H1 (cell line): Measurements from ENCODE around the gene SBK1. TPM values are rescaled to one million over a fixed set of nuclear protein-coding genes. Genes with fewer than 3 reads are reported as not detected.

Experiments
- CTCF ChIA-PET: fragments of 300-600 bp; sonication (Branson Sonifier 250); formaldehyde crosslinking; loops from one replicate; lab custom pipeline; 2021; ENCODE audit not compliant: partially characterized antibody; lab: Charles Lee
- POLR2A ChIA-PET: fragments of 300-600 bp; sonication (Branson Sonifier 250); formaldehyde crosslinking; loops from one replicate; lab custom pipeline; 2021; ENCODE audit warnings: inconsistent platforms; ENCODE audit not compliant: partially characterized antibody; lab: Charles Lee
- DNase-seq, 2 experiments: peaks; one replicate each; pipeline versions ENCODE4 v3.0.0 to v3.0.0-alpha.2; 2010 to 2022; ENCODE audit warnings: low spot score in 2 of 2, low read depth in 1 of 2, mixed read lengths in 1 of 2
- FAIRE-seq: peaks from 2 replicates; lab custom pipeline; 2011; peaks lifted over from hg19 to GRCh38; lab: Jason Lieb, UNC
- H2AFZ ChIP-seq: 2 replicates; pipeline ENCODE4 v1.8.1; 2012; ENCODE audit warnings: low read length, inconsistent platforms
- H2AK5ac ChIP-seq: 2 replicates; pipeline ENCODE4 v1.6.1; 2013; ENCODE audit warnings: low read depth, low read length
- H2BK120ac ChIP-seq: replicated peaks from 2 replicates; pipeline ENCODE3; 2013; ENCODE audit warnings: low read depth, low read length, inconsistent platforms
- H2BK12ac ChIP-seq: 2 replicates; pipeline ENCODE4 v1.6.1; 2013; ENCODE audit warnings: low read depth, low read length
- H2BK15ac ChIP-seq: 2 replicates; pipeline ENCODE4 v1.6.1; 2013; ENCODE audit warnings: low read length
- H2BK20ac ChIP-seq: 2 replicates; pipeline ENCODE4 v1.6.1; 2013; ENCODE audit warnings: low read length
- H2BK5ac ChIP-seq: 2 replicates; pipeline ENCODE4 v1.6.1; 2013; ENCODE audit warnings: low read depth, low read length
- H3K14ac ChIP-seq: 2 replicates; pipeline ENCODE4 v1.6.1; 2013; ENCODE audit warnings: inconsistent platforms; ENCODE audit not compliant: insufficient read length
- H3K18ac ChIP-seq: 2 replicates; pipeline ENCODE4 v1.6.1; 2013; ENCODE audit warnings: low read length; ENCODE audit errors: extremely low read depth
- H3K23ac ChIP-seq: 2 replicates; pipeline ENCODE4 v1.6.1; 2013; ENCODE audit warnings: inconsistent platforms; ENCODE audit not compliant: insufficient read length
- H3K23me2 ChIP-seq: 2 replicates; pipeline ENCODE4 v1.6.1; 2013; ENCODE audit warnings: low read depth, low read length
- H3K27ac ChIP-seq: 2 replicates; pipeline ENCODE4 v1.6.1; 2011; ENCODE audit warnings: low read depth, low read length, inconsistent platforms
- H3K27me3 ChIP-seq, 4 experiments: replicated peaks in 1 of 4; 1 replicate in 1 of 4; 2 replicates in 3 of 4; pipeline versions ENCODE4 v1.6.1 to v1.8.1; 2011 to 2013; ENCODE audit warnings: low read length in 3 of 4, mild to moderate bottlenecking in 3 of 4, inconsistent platforms in 2 of 4, mixed read lengths in 2 of 4, moderate library complexity in 1 of 4; ENCODE audit not compliant: control insufficient read depth in 3 of 4, insufficient read depth in 3 of 4; ENCODE audit errors: extremely low read depth in 1 of 4
- H3K36me3 ChIP-seq, 4 experiments: 2 replicates each; pipeline versions ENCODE4 v1.6.1 to v1.8.1; 2011 to 2013; ENCODE audit warnings: mild to moderate bottlenecking in 4 of 4, low read length in 3 of 4, moderate library complexity in 2 of 4, control low read depth in 1 of 4, inconsistent platforms in 1 of 4; ENCODE audit not compliant: insufficient read depth in 4 of 4, control insufficient read depth in 2 of 4
- H3K4ac ChIP-seq: replicated peaks from 2 replicates; pipeline ENCODE3; 2013; ENCODE audit warnings: low read length, low read depth, mixed read lengths, inconsistent platforms; ENCODE audit not compliant: insufficient read length
- H3K4me1 ChIP-seq, 4 experiments: replicated peaks in 1 of 4; 1 replicate in 1 of 4; 2 replicates in 3 of 4; pipeline versions ENCODE4 v1.6.1 to v1.8.1; 2011 to 2013; ENCODE audit warnings: low read length in 3 of 4, inconsistent platforms in 2 of 4, mixed read lengths in 1 of 4; ENCODE audit not compliant: insufficient read depth in 4 of 4, control insufficient read depth in 3 of 4
- H3K4me2 ChIP-seq, 2 experiments: 2 replicates each; pipeline versions ENCODE4 v1.6.1 to v1.8.1; 2011 to 2013; ENCODE audit warnings: low read depth in 2 of 2, low read length in 2 of 2, control low read depth in 1 of 2, inconsistent platforms in 1 of 2, mild to moderate bottlenecking in 1 of 2; ENCODE audit not compliant: insufficient read depth in 1 of 2
- H3K4me3 ChIP-seq, 4 experiments: fragments of 200-600, 300-600 bp in 1 of 4; sonication (generic), shearing (Covaris generic), sonication (Bioruptor Twin) in 1 of 4; 2 replicates each; pipeline versions ENCODE4 v1.5.1 to v1.8.1; 2011 to 2016; ENCODE audit warnings: low read length in 4 of 4, low read depth in 3 of 4, control low read depth in 2 of 4, inconsistent platforms in 2 of 4, mild to moderate bottlenecking in 2 of 4, mixed read lengths in 1 of 4, moderate library complexity in 1 of 4; ENCODE audit not compliant: insufficient read depth in 2 of 4; ENCODE audit errors: extremely low read depth in 1 of 4
- H3K56ac ChIP-seq: replicated peaks from 2 replicates; pipeline ENCODE3; 2013; ENCODE audit warnings: low read depth, mild to moderate bottlenecking, mixed read lengths, low read length, inconsistent platforms; ENCODE audit not compliant: insufficient read length
- H3K79me1 ChIP-seq: 2 replicates; pipeline ENCODE4 v1.6.1; 2013; ENCODE audit warnings: low read depth, low read length, control low read depth
- H3K79me2 ChIP-seq, 2 experiments: 2 replicates each; pipeline versions ENCODE4 v1.6.1 to v1.8.1; 2012 to 2013; ENCODE audit warnings: low read length in 2 of 2, mild to moderate bottlenecking in 2 of 2, inconsistent platforms in 1 of 2; ENCODE audit not compliant: insufficient read depth in 2 of 2, control insufficient read depth in 1 of 2
- H3K9ac ChIP-seq, 4 experiments: replicated peaks in 1 of 4; 1 replicate in 1 of 4; 2 replicates in 3 of 4; pipeline versions ENCODE4 v1.6.1 to v1.8.1; 2011 to 2013; ENCODE audit warnings: low read depth in 3 of 4, low read length in 3 of 4, control low read depth in 2 of 4, mild to moderate bottlenecking in 2 of 4, moderate library complexity in 2 of 4, inconsistent platforms in 1 of 4; ENCODE audit errors: extremely low read depth in 1 of 4
- H3K9me3 ChIP-seq, 2 experiments: 2 replicates each; pipeline versions ENCODE4 v1.6.1 to v1.8.1; 2012 to 2013; ENCODE audit warnings: mild to moderate bottlenecking in 2 of 2, moderate library complexity in 2 of 2, control low read depth in 1 of 2, inconsistent platforms in 1 of 2, low read depth in 1 of 2, low read length in 1 of 2, mixed read lengths in 1 of 2; ENCODE audit not compliant: insufficient read depth in 2 of 2
- H4K20me1 ChIP-seq, 2 experiments: replicated peaks in 1 of 2; 2 replicates each; pipeline versions ENCODE3 to v1.8.1; 2011 to 2013; ENCODE audit warnings: inconsistent platforms in 2 of 2, low read length in 2 of 2, mild to moderate bottlenecking in 1 of 2; ENCODE audit not compliant: insufficient read depth in 2 of 2, control insufficient read depth in 1 of 2
- H4K5ac ChIP-seq: 2 replicates; pipeline ENCODE4 v1.6.1; 2013; ENCODE audit warnings: low read length, low read depth, mixed read lengths, inconsistent platforms; ENCODE audit not compliant: insufficient read length
- H4K8ac ChIP-seq: 2 replicates; pipeline ENCODE4 v1.8.0; 2013; ENCODE audit warnings: mild to moderate bottlenecking, moderate library complexity, low read length, inconsistent platforms; ENCODE audit not compliant: insufficient read depth; ENCODE audit errors: extremely low read depth
- H4K91ac ChIP-seq: replicated peaks from 2 replicates; pipeline ENCODE3; 2013; ENCODE audit warnings: low read length, mixed read lengths, inconsistent platforms; ENCODE audit not compliant: insufficient read length
- BRCA1 ChIP-seq: IDR thresholded peaks from 2 replicates; pipeline ENCODE4 v1.6.1; 2012; ENCODE audit warnings: low read depth, low read length, improper control_type of control experiment
- CHD1 ChIP-seq: IDR thresholded peaks from 2 replicates; pipeline ENCODE4 v1.6.1; 2012; ENCODE audit warnings: low read depth, low read length, improper control_type of control experiment
- CTBP2 ChIP-seq: IDR thresholded peaks from 2 replicates; pipeline ENCODE4 v1.7.0; 2011; ENCODE audit warnings: borderline replicate concordance, mild to moderate bottlenecking, moderate library complexity, mixed read lengths, low read length; ENCODE audit not compliant: insufficient read depth, insufficient read length
- EP300 ChIP-seq, 2 experiments: IDR thresholded peaks; 1 replicate in 1 of 2; 2 replicates in 1 of 2; pipeline ENCODE4 v1.6.1; 2011 to 2012; ENCODE audit warnings: low read depth in 2 of 2, low read length in 2 of 2, mild to moderate bottlenecking in 2 of 2, borderline replicate concordance in 1 of 2, inconsistent platforms in 1 of 2, moderate library complexity in 1 of 2
- FOSL1 ChIP-seq: IDR thresholded peaks from 2 replicates; pipeline ENCODE4 v1.6.1; 2011; ENCODE audit warnings: mild to moderate bottlenecking, low read depth, low read length, moderate library complexity; ENCODE audit not compliant: insufficient read depth
- GTF2F1 ChIP-seq: IDR thresholded peaks from 2 replicates; pipeline ENCODE4 v1.6.1; 2012; ENCODE audit warnings: low read depth, low read length, improper control_type of control experiment, borderline replicate concordance
- JUN ChIP-seq: IDR thresholded peaks from 2 replicates; pipeline ENCODE4 v1.6.1; 2011; ENCODE audit warnings: low read depth, mild to moderate bottlenecking, improper control_type of control experiment, low read length
- KDM5A ChIP-seq: fragments of 200-600 bp; IDR thresholded peaks from 2 replicates; pipeline ENCODE4 v1.7.1; 2012; ENCODE audit warnings: mild to moderate bottlenecking, low read length, inconsistent platforms, mixed read lengths
- POLR2AphosphoS5 ChIP-seq: IDR thresholded peaks from 2 replicates; pipeline ENCODE4 v1.6.1; 2011; ENCODE audit warnings: low read depth, low read length
- RFX5 ChIP-seq: IDR thresholded peaks from 2 replicates; pipeline ENCODE4 v1.6.1; 2011; ENCODE audit warnings: low read depth, low read length, improper control_type of control experiment, borderline replicate concordance
- SRF ChIP-seq: IDR thresholded peaks from 2 replicates; pipeline ENCODE4 v1.6.1; 2011; ENCODE audit warnings: mild to moderate bottlenecking, low read depth, low read length, moderate library complexity
- TAF1 ChIP-seq: IDR thresholded peaks from 2 replicates; pipeline ENCODE4 v1.6.1; 2011; ENCODE audit warnings: mild to moderate bottlenecking, low read depth, low read length
- TCF12 ChIP-seq: IDR thresholded peaks from 2 replicates; pipeline ENCODE4 v1.6.1; 2011; ENCODE audit warnings: low read depth, mild to moderate bottlenecking, low read length
- TEAD4 ChIP-seq: IDR thresholded peaks from 2 replicates; pipeline ENCODE4 v1.6.1; 2012; ENCODE audit warnings: low read depth, low read length, inconsistent platforms, mixed read lengths
- ZNF274 ChIP-seq: IDR thresholded peaks from 2 replicates; pipeline ENCODE4 v1.7.0; 2012; ENCODE audit warnings: low read length, borderline replicate concordance; ENCODE audit errors: extremely low read depth
- WGBS, 2 experiments: shearing (Covaris generic) in 1 of 2; methylation state at CpG; one replicate each; pipeline versions ENCODE4 v1.1.6 to v1.1.7; 2013 to 2015; ENCODE audit warnings: low lambda C conversion rate in 2 of 2, mixed read lengths in 2 of 2, inconsistent platforms in 1 of 2, low coverage in 1 of 2, missing lambda C conversion rate in 1 of 2; ENCODE audit not compliant: insufficient replicate concordance in 2 of 2, insufficient coverage in 1 of 2, insufficient read length in 1 of 2; ENCODE audit errors: extremely low coverage in 1 of 2, missing lambda C conversion rate in 1 of 2; 5-methylcytosine and 5-hydroxymethylcytosine counted together
- polyA plus RNA-seq, 7 experiments: library from polyadenylated mRNA; depleted of rRNA in 3 of 7; stranded (reverse) in 5 of 7; unstranded in 2 of 7; fragments of >200 nt in 5 of 7; fragments of 200-250 nt in 2 of 7; gene quantifications; 1 replicate in 5 of 7; 2 replicates in 1 of 7; 4 replicates in 1 of 7; pipeline versions ENCODE4 v1.2.1 to v1.2.3, GENCODE V29; 2011 to 2013; ENCODE audit warnings: missing spikeins in 2 of 7, mixed read lengths in 2 of 7
- total RNA-seq: library from RNA; stranded (reverse); fragmentation: NEBNext Ultra II Directional; extraction: Animal tissue kit (Norgen Biotek cat#: 25700); gene quantifications from 2 replicates; pipeline ENCODE4 v1.2.1, GENCODE V29; 2021

SBK1 gene
- total and polyA plus RNA-seq, 2 of the 8 experiments (the other 6 are each of a cell fraction or from before 2014, with no cell fraction given): 18.2 to 73.9 TPM

DNA sequence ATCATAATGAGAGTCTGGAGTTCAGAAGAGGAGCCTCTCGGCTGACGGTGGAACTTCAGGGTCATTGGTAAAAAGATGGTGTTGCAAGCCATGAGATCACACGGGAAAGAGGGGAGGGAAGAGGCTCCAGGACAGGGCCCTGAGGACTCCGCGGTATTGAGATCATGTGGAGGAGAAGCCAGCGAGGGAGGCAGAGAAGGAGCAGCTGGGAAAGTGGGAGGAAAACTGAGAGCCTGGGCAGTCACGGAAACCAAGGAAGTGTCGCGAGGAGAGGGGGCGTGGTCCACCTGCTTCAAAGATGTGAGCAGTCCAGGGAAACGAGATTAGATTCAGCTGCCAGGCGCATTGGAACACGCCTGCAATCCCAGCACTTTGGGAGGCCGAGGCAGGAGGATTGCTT is 27.7 kb upstream of the SBK1 start:
- Histone ChIP-seq H3K14ac (no peak overlapping the region), H3K4me3 (no peak overlapping the region), H3K27ac (no peak overlapping the region), H3K23ac (no peak overlapping the region), H3K36me3 (no peaks in the 10 kb centered on the region), H3K4me1 (peaks cover 0 to 13% (median 7%) of the 10 kb centered on the region in 4 experiments; a peak in 6 of 7 replicates), H3K18ac (no peak overlapping the region), H2BK15ac (no peak overlapping the region), H3K4ac (no peak overlapping the region), H4K8ac (no peak overlapping the region), H4K91ac (no peak overlapping the region), H2BK5ac (no peak overlapping the region), H3K79me1 (0 out of 2 replicates have a peak, but pooled peaks cover 2% of the 10 kb centered on the region), H2AK5ac (no peak overlapping the region), H3K9ac (no peak overlapping the region), H3K27me3 (no peaks in the 10 kb centered on the region), H3K79me2 (no peaks in the 10 kb centered on the region), H3K9me3 (no peaks in the 10 kb centered on the region), H2BK20ac (no peak overlapping the region), H4K5ac (no peak overlapping the region), H2BK120ac (no peak overlapping the region), H3K56ac (no peak overlapping the region), H2BK12ac (no peak overlapping the region), H4K20me1 (no peaks in the 10 kb centered on the region), H2AFZ (no peak overlapping the region), H3K23me2 (peaks cover 3% of the 10 kb centered on the region; the same call in 1 of the 2 replicates), H3K4me2 (no peak overlapping the region)
- POLR2A ChIA-PET: interaction anchor here (1.3 kb wide), 1 partner anchor 9 kb away, joined by 5 read pairs; no protein-coding TSS in a partner anchor
- FAIRE-seq: no peak
- no peak for DNase-seq
- WGBS, 2 experiments: 83% methylated on average over 14 of the region's 14 CpGs; no CpG with 5 or more reads in 1 of the 2 experiments
- CTCF ChIA-PET: interaction anchor here (1.1 kb wide), 1 partner anchor 14 kb away, joined by 4 read pairs; no protein-coding TSS in a partner anchor
- TF ChIP-seq JUN: no peak
- TF ChIP-seq BRCA1: no peak
- no peak for TF ChIP-seq FOSL1
- no peak for TF ChIP-seq CHD1
- TF ChIP-seq RFX5: no peak
- no peak for TF ChIP-seq CTBP2
- TF ChIP-seq SRF: no peak
- no peak for TF ChIP-seq GTF2F1
- no peak for TF ChIP-seq TAF1
- TF ChIP-seq TCF12: no peak
- no peak for TF ChIP-seq EP300 (IDR thresholded peaks at IDR 0.05; ENCODE audit: borderline replicate concordance in 1 of 2, low read depth in 2 of 2, low read length in 2 of 2)
- TF ChIP-seq TEAD4: no peak
- no peak for TF ChIP-seq ZNF274
- TF ChIP-seq KDM5A: no peak
- TF ChIP-seq POLR2AphosphoS5: no peak
